ENCODE measurements around the gene EOLA1.
"Not testable (repeated sequence)": the region's sequence is repeated elsewhere in the genome, so short reads cannot be mapped to it uniquely, and the experiment has no call there.

Gene EOLA1

DNA sequence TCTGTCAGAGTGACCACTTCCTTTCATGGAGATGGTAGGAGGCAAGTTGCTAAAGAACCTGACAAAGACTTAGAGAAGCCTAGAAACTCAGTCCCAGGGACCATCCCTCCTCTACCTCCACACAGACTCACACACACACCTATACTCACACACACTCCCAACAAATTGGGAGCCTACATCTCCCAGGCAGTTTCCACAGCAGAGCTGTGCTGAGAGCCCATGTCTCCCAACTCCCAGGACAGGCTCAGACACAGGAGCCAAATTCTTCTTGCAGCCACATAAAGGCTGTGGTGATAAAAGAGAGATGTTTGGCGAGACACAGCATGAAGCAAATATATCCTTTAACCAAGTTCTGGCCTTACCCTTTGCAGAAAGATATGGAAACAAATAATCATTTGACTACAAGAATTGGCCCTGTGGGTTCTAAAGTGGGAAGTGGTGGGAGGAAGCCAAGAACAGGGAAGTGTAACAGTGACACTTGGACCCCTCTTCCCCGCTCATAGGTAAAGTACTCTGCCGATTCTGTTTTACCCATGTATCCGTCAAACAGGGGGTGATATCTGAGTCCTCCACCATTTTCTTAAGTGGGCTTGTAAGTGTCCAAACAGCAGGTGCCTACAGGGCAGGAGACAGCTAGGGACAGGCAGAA, 24.7 kb upstream of the EOLA1 start:
- no peak for DNase-seq

DNA sequence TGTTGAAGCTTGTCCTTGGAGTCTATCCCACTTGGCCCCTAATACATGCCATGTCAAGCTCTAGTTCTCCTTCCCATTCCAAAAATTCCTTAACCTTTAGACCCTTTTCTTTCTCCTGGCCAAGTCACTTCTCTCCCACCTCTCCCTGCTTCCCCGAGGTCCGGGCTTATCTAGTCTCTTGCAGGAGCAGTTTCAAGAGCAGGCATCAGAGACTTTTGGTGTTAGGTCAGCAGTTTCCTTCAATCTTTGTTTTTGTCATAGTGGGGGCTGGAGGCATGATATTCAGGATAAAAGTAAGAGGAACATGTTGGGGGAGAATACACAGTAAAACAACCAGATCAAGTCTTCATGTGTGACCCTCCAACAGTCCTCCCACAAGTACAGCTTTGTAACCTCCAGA, 24.2 kb upstream of the EOLA1 start:
- no peak for DNase-seq

DNA sequence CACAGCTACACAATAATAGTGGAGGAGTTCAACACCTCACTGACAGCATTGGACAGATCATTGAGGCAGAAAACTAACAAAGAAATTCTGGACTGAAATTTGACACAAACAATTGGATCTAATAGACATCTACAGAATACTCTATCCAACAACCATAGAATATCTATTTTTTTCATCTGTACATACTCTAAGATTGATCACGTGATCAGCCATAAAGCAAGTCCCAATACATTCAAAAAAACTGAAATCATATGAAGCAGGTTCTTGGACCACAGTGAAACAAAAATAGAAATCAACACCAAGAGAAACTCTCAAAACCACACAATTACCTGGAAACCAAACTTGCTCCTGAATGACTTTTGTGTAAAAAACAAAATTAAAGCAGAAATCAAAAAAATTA, 23.5 kb upstream of the EOLA1 start:
- DNase-seq: no peak

DNA sequence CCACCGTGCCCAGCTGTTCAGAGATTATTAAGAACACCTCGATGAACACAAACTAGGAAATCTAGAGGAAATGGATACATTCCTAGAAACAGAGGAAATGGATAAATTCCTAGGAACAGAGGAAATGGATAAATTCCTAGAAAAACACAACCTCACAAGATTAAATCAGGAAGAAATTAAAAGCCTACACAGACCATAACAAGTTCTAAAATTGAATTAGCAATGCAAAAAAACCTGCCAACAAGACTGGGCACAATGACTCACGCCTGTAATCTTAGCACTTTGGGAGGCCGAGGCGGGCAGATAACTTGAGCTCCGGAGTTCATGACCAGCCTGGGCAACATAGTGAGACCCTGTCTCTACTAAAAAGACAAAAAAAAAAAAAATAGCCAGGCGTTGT, 22.6 kb upstream of the EOLA1 start:
- no peak for DNase-seq

DNA sequence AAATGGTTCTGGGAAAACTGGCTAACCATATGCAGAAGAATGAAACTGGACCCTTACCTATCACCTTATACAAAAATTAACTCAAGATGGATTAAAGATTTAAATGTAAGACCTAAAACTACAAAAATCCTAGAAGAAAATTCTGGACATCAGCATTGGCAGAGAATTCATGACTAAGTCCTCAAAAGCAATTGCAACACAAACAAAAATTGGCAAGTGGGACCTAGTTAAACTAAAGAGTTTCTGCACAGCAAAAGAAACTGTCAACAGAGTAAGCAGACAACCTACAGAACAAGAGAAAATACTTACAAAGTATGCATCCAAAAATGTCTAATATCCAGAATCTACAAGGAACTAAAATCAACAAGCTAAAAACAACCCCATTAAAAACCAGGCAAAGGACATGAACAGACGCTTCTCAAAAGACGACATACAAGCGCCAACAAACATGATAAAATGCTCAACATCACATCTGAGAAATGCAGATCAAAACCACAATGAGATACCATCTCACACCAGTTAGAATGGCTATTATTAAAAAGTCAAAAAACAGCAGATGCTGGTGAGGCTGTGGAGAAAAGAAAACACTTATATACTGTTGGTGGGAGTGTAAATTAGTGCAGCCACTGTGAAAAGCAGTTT, 20.1 kb upstream of the EOLA1 start:
- DNase-seq: not testable (repeated sequence)

DNA sequence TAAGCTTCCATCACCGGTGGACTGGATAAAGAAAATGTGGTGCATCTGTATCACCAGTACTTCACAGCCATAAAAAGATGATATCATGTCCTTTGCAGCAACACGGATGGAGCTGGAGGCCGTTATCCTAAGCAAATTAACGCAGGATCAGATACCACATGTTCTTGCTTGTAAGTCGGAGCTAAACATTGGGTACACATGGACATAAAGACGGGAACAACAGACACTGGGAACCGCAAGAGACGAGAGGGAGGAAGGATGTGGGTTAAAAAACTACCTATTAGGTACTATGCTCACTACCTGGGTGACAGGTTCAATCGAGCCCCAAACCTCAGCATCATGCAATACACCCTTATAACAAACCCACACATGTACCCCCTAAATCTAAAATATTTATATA, 19.4 kb upstream of the EOLA1 start:
- DNase-seq: no peak

DNA sequence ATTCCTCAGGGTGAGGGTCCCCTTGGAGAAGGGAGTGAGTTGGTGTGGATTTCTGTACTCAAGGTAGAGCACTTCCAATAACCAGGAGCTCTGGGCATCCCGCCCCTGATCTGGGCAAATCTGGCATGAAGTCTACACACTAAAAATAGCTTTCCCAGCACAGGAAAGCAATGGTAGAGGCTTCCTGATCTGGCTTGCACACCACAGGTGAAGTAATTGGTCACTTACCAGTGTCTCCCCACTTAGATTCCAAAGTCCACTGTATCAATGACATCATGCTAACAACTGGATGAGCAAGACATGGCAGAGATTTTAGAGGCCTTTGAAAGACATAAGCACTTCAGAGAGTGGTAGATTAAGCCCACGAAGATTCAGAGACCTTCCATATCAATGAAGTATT, 17.9 kb upstream of the EOLA1 start:
- no peak for DNase-seq

DNA sequence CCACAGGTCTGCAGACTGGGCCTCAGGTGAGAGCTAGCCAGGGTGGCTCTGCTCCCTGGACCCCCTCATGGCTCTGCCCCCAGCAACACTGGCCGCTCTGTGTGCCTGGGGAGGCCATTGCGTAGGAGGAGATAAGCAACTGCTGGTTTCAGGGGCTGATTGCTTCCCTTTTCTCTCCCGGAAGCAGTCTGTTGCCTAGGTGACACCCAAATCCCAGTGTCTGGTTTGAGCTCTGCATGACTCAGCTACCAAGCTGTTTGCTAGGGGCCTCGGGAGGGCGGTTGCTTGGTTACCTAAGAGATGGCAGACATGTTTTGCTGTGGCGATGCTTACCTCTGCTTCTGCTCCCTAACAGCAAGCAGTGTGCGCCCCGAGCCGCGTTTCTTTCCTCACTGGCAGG, 15.4 kb upstream of the EOLA1 start:
- peak; percentile 60 for DNase-seq

DNA sequence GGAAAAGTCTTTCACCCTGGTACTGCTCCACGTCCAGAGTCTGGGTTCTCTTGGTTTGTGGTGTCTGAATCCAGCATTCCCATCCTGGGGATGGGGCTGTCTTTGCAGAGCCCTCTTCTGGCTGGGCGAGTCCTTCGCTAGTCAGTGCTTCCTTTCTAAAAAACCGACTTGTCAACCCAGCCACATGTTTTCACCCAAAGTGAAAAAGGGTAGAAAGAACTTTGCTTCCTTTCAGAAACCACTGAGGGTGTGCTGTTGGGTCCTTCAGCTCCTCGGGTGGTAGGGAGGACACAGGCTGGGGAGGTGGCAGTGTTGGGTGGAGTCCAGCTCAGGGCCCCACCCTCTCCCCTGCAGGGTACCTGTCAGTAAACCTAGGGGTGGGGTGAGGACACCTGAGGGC, 14.9 kb upstream of the EOLA1 start:
- DNase-seq: not testable (repeated sequence)

DNA sequence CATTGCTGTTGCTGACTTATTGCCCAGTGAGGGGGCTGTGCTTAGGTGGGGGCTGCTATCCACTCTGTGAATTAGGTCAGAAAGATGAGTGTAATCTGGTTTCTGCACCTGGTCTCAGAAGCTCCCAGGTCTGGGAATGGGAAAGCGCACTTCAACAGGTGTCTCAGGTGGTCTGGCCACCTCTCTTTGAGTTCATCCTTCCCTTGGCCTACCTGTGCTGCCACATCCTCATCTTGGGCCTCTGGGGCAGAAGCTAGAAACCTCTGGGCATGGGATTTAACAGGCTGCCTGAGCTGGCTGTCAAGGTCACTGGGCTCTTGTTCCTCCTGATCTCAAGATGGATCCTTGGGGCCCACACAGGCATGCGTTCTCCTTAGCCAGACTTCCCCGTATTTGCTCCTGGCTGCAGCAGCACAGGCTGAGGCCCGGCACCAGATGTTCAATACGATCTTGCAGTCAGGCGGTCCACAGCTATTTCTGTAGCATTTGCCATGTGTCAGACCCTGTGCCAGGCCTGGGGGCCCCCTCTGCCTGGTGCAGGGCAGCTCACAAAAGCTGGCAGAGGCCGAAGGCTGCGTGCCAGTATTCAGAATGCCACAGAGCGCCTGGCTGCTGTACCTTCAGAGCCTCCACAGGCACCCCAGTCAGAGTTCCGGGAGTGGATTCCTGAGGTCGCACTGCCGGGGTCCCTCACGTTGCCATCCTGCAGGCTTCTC, 14.3 kb upstream of the EOLA1 start:
- DNase-seq: not testable (repeated sequence)

DNA sequence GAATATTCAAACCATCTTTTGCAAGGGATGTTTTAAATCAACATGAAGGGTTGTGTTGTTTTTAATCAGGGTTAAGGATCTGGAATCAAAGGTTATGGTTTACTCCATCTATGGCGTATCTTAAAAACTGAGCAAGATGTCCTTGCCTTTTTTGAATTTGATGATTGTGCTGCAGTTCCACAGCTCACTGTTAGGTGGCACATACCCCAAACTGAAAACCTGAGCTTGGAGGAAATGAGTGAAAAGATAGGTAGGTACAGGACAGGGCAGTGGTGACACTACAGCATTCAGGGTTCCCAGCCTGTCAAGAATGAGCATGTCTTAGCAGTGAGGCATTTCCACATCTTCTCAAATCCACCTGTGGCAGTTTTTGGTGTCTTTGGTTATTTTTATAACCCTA, 13.1 kb upstream of the EOLA1 start:
- peak; percentile 29 for DNase-seq

DNA sequence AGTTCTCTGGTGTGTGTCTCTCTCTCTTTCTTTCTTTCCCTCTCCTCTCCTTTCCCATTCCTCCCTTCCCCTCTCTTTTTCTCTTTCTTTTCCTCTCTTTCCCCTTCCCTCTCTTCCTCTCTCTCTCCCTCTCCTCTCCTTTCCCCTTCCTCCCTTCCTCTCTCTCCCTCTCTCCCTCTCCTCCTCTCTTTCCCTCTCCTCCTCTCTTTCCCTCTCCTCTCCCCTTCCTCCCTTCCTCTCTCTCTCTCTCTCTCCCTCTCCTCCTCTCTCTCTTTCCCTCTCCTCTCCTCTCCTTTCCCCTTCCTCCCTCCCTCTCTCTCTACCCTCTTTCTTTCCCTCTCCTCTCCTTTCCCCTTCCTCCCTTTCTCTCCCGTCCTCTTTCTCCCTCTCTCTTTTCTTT, 12.4 kb upstream of the EOLA1 start:
- no peak for DNase-seq

DNA sequence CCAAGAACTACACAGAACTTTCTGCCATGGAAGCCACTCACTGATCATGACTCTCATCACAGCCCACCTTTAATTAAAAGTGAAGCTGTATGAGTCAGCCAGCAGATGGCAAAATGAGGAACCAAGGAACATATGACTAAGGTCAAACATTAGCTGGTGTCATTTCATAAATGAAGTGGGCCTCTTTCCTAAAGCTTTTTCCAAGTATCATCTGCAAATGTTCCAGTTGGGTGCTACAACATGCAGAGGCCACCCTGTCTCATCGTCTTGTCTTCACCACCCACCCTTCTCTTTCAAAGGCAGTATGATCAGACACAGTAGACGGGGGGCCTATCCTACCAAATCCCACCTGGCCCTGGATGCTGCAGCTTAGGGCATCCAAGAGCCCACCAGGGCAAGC, 9.2 kb upstream of the EOLA1 start:
- DNase-seq: peak; percentile 9

DNA sequence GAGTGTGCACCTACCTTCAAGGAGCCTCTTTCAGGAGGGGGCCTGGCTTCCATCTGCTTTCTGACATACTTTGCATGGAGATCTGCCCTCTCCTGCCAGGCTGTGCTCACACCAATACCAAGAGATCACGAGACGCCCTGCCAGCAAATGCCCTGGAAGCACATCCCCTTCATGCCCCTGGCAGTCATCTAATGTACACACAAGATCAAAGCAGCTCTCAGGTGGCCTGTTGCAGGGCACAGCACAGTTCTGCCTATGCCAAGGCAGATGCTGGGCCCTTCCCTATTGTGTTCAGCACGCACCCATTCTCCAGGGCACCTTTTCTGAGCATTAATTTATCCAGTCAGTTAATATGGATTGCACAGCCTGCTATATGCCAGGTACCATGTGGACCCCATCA, 7.9 kb upstream of the EOLA1 start:
- not testable (repeated sequence) for DNase-seq

DNA sequence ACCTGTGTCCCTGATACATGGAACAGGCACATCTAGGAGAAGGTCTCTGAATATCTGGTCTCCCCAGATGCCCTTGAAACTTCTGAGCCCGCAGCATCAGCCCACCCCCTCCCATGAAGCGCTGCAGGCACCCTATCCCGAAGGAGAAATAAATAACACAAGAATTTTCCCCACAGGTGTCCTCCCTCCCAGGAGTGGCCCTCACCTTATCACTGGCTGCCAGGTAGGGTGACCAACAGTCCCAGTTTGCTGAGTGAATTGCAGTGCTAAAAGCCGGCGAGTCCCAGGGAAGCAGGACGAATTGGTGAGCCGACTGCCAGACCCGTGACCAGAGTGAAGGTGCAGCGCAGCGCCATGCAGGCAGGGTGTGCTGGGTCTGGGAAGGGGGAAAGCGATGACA, 6.8 kb upstream of the EOLA1 start:
- not testable (repeated sequence) for DNase-seq

DNA sequence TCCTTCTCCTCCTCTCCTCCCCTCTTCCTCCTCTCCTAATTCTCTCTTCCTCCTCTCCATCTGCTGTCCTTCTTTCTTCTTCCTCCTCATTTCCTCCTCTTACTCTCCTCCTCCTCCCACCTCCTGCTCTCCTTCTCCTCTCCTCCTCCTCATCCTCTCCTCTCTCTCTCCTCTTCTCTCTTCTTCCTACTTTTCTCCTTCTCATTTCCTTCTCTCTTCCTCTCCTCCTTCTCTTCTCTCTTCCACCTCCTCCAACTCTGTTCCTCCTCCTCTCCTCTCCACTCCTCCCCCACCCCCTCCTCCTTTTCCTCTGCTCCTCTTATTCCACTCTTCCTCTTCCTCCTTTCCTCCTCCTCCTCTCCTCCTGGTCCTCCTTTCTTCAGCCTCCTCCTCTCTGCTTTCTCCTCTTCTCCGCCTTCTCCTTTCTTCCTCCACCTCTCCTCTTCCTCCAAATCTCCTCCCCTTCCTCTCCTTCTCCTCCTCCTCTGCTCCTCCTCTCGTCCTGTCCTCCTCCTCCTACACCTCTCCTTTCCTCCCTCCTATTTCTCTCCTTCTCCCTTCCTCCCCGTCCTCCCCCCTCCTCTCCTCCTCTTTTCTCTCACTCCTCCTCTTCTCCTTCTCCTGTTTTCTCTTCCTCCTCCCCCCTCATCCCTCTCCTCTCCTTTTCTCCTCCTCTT, 5.7 kb upstream of the EOLA1 start:
- DNase-seq: not testable (repeated sequence)

DNA sequence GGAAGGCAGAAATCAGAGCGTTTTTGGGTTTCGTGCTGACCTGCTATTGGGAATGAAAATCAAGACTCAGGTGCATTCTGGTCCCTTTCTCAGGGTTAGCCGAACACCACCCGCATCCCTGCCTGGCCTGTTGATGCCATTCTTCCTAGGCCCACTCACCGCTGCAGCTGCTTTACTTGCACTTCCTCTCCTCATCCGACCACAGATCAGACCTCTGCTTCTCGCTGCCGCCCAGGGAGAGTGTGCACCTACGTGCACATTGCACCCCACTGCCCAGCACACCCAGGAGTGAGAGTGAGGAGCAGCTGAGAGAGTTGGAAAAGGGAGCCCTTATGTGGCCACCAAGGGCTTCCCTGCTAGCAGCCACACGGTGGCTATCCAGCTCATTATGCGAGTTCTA, 3.3 kb upstream of the EOLA1 start:
- not testable (repeated sequence) for DNase-seq

DNA sequence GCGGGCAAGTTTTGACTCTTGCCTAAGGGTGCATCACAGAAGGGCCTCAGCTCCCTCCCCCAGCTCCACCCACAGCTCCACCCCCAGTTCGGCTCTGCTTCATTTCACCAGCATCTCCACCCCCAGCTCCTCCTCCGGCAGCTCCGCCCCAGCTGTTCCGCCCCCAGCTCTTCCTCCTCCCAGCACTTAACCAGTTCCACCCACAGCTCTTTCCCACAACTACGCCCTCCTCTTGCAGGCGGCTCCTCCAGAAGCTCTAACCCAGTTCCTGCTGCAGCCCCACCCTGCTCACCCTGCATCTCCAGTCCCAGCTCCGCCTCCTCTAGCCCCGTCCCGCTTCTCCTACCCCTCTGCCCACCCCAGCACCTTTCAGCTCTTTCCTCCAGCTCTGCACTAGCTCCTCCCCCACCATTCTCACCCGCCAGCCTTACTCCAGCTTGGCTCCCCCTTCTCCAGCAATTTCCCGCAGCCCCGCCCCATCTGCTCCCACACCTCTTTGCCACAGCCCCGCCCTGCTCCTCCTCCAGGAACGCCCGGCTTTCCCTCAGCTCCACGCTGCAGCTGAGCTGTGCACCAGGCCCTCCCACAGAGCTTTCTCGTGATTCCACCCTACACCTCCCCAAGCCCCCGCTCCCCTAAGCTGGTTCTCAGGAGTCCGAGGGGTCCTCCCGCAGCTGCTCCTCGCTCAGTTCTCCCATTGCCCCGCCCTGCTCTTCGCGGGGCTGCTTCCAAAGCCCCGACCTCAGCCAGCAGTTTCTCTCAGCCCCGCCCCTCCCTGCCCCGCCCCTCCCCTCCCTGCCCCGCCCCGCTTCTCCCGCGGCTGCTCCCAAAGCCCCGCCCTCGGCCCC, 1.3 kb upstream of the EOLA1 start:
- DNase-seq: peak; percentile 77

DNA sequence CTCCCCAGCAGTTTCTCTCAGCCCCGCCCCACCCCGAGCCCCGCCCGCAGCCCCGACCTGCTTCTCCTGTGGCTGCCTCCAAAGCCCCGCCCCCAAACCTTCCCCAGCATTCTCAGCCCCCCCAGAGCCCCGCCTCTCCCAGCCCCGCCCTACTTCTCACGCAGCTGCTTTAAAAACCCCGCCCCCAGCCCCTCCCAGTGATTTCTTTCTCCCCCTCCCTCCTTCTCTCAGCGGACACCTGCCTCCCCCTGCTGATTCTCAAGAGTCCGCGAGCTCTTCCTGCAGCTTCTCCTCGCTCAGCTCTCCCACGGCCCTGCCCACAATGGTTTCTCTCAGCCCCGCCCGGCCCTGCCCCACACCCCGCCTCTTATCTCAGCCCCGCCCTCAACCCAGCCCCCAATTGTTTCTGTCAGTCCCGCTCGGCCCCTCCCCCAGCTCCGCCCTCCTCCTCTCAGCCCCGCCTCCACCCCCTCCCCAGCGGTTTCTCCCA, 636 bp upstream of the EOLA1 start:
- DNase-seq: peak; percentile 87

DNA sequence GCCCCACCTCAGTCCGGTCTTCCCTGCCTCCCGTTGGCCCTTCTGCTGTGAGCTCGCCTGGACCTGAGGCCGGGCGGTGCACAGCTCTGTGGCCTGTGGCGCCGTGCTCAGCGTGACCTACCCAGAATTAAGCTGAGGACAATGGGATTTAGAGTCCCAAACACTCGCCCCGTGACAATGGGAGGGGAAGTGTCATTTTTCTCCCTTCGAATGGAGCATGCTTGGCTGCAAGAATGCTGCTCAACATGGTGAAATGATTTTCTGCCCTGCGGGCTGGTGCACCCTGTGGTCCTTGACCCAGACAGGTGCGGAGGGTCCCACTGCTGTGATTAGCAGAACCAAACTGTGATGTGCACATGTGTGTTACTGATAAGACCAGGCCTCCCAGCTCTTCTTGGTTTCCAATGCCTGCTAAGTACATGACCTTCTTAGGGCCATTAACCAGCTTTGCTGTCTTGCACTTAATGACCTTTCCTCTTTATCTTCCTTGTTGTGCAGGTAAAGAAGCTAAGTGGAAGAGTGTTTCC, 772 bp downstream of the EOLA1 start:
- DNase-seq: no peak

DNA sequence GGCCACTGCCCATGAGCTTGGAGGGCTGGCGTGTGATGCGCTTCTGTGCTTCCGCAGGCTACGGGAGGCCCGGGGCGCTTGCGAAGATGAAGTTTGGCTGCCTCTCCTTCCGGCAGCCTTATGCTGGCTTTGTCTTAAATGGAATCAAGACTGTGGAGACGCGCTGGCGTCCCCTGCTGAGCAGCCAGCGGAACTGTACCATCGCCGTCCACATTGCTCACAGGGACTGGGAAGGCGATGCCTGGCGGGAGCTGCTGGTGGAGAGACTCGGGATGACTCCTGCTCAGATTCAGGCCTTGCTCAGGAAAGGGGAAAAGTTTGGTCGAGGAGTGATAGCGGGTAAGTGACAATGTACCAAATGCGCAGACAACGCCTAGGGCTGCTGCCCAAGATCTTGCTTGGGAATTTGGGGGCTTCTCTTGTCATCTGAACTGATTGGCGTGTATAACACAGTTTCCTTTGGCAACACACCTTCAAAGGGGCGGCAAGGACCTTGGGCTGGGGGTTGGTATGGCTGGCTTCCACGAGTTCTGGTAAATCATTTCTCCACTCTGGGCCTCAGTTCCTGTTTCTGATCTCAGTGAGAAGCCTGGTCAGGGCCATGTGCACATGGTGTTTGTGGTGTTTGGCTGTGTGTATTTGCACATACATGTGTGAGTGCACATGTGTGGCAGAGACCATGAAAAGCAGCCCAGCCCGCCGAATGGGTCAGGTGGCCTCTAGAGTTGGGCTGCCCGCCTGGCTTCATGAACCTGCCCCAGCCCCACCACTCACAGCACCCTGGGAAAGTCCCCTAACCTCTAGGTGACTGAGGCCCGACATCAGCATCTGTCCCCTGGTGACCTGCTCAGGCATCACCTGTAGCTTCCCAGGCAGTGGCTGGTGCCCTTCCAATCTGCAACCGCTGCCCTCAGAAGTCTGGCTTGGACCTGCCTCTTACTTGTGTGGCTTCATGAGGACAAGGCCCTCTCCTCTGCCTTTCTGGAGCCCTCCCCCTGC, 5.0 kb downstream of the EOLA1 start:
- not testable (repeated sequence) for DNase-seq
